PC-9 (cell line): ENCODE data around the gene ILF2.

Source experiments
- CTCF ChIP-seq: fragments of 200-600 bp; sonication (generic); conservative IDR thresholded peaks from 2 replicates; pipeline ENCODE4 v1.6.1; 2017; ENCODE audit warnings: mixed run types, antibody characterized with exemption, mild to moderate bottlenecking, moderate library complexity
- EZH2 ChIP-seq: fragments of 200-600 bp; sonication (generic); IDR thresholded peaks from 2 replicates; pipeline ENCODE4 v1.8.0; 2017; ENCODE audit warnings: antibody characterized with exemption, low read depth

- TF ChIP-seq CTCF: peak; percentile 93
- no peak for TF ChIP-seq EZH2
These were observed 42.8 kb downstream of the ILF2 start, which contains the start of gene S100A1 for GRCh38 chr1:153627715-153628626.
